AG04450 (cell line): ENCODE data around the gene CLIP1. TPM values are rescaled to one million over a fixed set of nuclear protein-coding genes. Genes with fewer than 3 reads are reported as not detected.
"Not testable (repeated sequence)": the region's sequence is repeated elsewhere in the genome, so short reads cannot be mapped to it uniquely, and the experiment has no call there.

ENCODE experiments used
- CTCF ChIA-PET: fragments of 300-600, 350-600 bp; formaldehyde crosslinking; extraction: SDS; loops from one replicate; lab custom pipeline; 2022; ENCODE audit warnings: antibody characterized with exemption, inconsistent platforms; lab: Charles Lee
- POLR2A ChIA-PET: fragments of 350-600 bp; formaldehyde crosslinking; extraction: SDS; loops from one replicate; lab custom pipeline; 2021; ENCODE audit warnings: antibody characterized with exemption, inconsistent platforms; lab: Yijun Ruan, JAX
- DNase-seq: peaks from one replicate; pipeline ENCODE4 v3.0.0-alpha.2; 2011; ENCODE audit warnings: low read depth, low spot score
- H3K27ac ChIP-seq: one replicate; pipeline ENCODE4 v1.5.1; 2012; ENCODE audit warnings: low read depth, low read length, control low read depth
- H3K27me3 ChIP-seq: one replicate; pipeline ENCODE4 v1.6.0; 2012; ENCODE audit warnings: low read length; ENCODE audit not compliant: control insufficient read depth, insufficient read depth
- H3K4me3 ChIP-seq: 2 replicates; pipeline ENCODE4 v1.5.1; 2011; ENCODE audit warnings: mild to moderate bottlenecking, low read depth, low read length, control low read depth
- H3K9me3 ChIP-seq: 2 replicates; pipeline ENCODE4 v1.5.1; 2012; ENCODE audit warnings: low read length; ENCODE audit not compliant: control insufficient read depth, insufficient read depth
- polyA plus RNA-seq: library from polyadenylated mRNA; depleted of rRNA; stranded (reverse); fragments of >200 nt; gene quantifications from 2 replicates; pipeline ENCODE4 v1.2.3, GENCODE V29; 2011
- TF ChIP-seq, protein P1 (sequence below): IDR thresholded peaks from 2 replicates; pipeline ENCODE4 v1.5.1; 2011; ENCODE audit warnings: low read depth, low read length, control low read depth, inconsistent platforms

Gene CLIP1
- polyA plus RNA-seq, 1 experiment = 63.6 TPM

DNA sequence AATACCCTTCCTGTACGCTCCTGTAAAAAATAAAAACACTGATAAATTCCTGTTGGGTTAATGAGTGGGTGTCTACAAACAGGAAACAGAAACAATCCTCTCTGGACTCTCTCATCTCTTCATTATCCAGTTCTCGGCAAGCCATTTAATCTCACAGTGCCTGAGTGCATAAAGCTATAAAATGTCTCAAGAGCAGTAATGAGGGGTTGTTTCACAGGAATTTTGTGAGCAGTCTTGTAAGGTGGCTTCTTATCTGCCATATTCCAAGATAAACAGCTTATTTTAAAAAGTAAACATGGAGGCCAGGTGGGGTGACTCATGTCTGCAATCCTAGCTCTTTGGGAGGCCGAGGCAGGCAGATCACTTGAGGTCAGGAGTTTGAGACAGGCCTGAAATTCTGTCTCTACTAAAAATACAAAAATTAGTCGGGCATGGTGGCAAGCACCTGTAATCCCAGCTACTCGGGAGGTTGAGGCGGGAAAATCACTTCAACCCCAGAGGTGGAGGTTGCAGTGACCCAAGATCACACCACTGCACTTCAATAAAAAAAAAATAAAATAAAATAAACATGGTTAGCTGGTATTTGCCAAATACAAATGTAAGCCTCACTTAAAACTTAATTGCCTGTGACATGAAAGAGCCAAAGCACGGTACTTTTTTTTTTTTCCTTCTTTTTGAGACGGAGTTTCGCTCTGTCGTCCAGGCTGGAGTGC is 54.0 kb downstream of the CLIP1 start:
- peak; percentile 30 for DNase-seq
- ChIA-PET POLR2A (interaction anchor here (0.9 to 1.1 kb wide), 2 partner anchors 9 to 32 kb away, joined by 3 to 7 read pairs; no protein-coding TSS in a partner anchor), CTCF (interaction anchor here (1.4 to 5.6 kb wide), 2 partner anchors 13 to 31 kb away, joined by 5 to 36 read pairs; no protein-coding TSS in a partner anchor)
- H3K27ac ChIP-seq = peak overlapping the region; percentile 70
- no peak overlapping the region for H3K4me3 ChIP-seq
- no peaks in the 10 kb centered on the region for H3K9me3 ChIP-seq
- TF ChIP-seq, protein P1, sequence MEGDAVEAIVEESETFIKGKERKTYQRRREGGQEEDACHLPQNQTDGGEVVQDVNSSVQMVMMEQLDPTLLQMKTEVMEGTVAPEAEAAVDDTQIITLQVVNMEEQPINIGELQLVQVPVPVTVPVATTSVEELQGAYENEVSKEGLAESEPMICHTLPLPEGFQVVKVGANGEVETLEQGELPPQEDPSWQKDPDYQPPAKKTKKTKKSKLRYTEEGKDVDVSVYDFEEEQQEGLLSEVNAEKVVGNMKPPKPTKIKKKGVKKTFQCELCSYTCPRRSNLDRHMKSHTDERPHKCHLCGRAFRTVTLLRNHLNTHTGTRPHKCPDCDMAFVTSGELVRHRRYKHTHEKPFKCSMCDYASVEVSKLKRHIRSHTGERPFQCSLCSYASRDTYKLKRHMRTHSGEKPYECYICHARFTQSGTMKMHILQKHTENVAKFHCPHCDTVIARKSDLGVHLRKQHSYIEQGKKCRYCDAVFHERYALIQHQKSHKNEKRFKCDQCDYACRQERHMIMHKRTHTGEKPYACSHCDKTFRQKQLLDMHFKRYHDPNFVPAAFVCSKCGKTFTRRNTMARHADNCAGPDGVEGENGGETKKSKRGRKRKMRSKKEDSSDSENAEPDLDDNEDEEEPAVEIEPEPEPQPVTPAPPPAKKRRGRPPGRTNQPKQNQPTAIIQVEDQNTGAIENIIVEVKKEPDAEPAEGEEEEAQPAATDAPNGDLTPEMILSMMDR = no peak
- no peaks in the 10 kb centered on the region for H3K27me3 ChIP-seq

DNA sequence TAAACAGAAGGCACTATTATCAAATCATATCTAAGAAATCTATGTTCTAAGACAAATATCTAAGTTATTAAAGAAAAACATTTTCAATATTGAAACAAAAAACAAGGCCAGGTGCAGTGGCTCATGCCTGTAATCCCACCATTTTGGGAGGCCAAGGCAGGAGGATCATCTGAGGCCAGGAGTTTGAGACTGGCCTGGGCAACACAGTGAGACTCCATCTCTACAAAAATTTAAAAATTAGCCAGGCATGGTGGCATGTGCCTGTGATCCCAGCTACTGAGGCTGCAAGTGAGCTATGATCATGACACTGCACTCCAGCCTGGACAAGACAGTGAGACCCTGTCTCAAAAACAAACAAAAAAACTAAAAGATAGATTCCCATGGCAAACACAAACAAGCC is 54.8 kb downstream of the CLIP1 start:
- DNase-seq, H3K4me3 ChIP-seq, H3K9me3 ChIP-seq, POLR2A ChIA-PET, H3K27ac ChIP-seq, H3K27me3 ChIP-seq: not testable (repeated sequence)
- CTCF ChIA-PET = interaction anchor here (1.0 to 5.6 kb wide), 2 partner anchors 12 to 104 kb away, joined by 3 to 36 read pairs; no protein-coding TSS in a partner anchor

DNA sequence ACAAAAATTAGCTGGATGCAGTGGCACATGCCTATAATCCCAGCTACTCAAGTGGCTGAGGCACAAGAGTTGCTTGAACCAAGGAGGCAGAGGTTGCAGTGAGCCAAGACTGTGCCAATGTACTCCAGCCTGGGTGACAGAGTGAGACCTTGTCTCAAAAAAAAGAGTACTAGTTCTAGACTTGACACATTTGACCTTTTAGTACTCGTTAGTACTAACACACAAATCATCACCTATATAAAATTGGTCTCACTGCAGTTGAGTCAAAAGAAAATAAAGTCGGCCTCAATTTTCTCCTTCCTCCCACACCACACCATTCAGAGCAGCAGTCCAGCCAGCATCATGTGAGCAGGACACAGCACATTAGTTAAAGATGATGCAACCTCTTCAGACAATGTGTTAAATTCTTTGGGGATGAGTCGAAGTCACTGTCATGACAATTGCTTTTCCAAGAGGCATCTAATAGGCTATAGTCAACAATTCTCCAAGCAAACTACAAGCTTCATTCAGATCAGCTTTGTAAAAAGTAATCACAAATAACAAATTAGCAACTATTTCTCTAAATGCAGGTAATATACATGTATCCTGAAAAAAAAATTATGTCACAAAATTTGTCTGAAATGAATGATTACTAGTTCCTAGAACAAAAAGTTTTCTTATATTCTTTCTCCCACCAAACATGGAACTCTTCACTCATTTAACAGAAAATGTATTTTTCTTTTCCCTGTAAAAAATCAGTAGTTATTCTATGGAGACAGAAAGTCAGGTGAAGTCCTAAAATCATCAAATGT is 55.6 kb downstream of the CLIP1 start:
- peak; percentile 67 for DNase-seq
- no peaks in the 10 kb centered on the region for H3K27me3 ChIP-seq
- no peak overlapping the region for H3K4me3 ChIP-seq
- POLR2A ChIA-PET = no interaction called here
- TF ChIP-seq, protein P1 = no peak
- peak overlapping the region; percentile 83 for H3K27ac ChIP-seq
- H3K9me3 ChIP-seq = no peaks in the 10 kb centered on the region
- CTCF ChIA-PET = interaction anchor here (1.0 to 5.6 kb wide), 2 partner anchors 11 to 104 kb away, joined by 3 to 36 read pairs; no protein-coding TSS in a partner anchor

DNA sequence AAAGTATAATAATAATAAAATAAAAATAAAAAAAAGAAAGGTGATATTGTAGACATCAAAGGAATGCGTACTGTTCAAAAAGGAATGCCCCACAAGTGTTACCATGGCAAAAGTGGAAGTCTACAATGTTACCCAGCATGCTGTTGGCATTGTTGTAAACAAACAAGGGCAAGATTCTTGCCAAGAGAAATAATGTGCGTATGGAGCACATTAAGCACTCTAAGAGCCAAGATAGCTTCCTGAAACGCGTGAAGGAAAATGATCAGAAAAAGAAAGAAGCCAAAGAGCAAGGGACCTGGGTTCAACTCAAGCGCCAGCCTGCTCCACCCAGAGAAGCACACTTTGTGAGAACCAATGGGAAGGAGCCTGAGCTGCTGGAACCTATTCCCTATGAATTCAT is 57.2 kb downstream of the CLIP1 start:
- H3K4me3 ChIP-seq, H3K27ac ChIP-seq, H3K27me3 ChIP-seq, H3K9me3 ChIP-seq, POLR2A ChIA-PET, DNase-seq: not testable (repeated sequence)
- CTCF ChIA-PET = interaction anchor here (0.7 to 5.6 kb wide), 2 partner anchors 10 to 21 kb away, joined by 4 to 36 read pairs; no protein-coding TSS in a partner anchor

DNA sequence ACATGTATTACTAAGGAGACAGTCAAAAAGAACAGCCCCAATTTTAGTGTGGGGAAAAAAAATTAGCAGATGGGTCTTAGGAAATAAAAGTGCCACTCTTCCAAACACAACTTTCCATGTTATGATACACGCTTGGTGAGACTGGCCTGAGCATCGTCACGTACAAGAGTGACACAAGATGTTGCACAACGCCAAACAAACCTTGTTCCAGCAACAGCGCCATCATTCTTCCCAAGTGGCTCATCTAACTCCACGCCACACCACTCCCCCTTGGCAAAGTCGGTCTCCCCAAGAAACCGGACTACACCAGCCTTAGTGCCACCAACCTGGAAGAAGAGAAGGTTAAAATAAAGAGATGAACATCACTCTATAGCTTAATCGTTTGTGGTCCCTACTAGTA is 58.7 kb downstream of the CLIP1 start:
- no peaks in the 10 kb centered on the region for H3K27me3 ChIP-seq
- TF ChIP-seq, protein P1 = no peak
- ChIA-PET CTCF (no interaction called here), POLR2A (no interaction called here)
- H3K4me3 ChIP-seq = no peak overlapping the region
- no peak overlapping the region for H3K27ac ChIP-seq
- no peak for DNase-seq
- H3K9me3 ChIP-seq = no peaks in the 10 kb centered on the region
